ENCODE measurements around the gene SRP14. TPM values are rescaled to one million over a fixed set of nuclear protein-coding genes. Genes with fewer than 3 reads are reported as not detected.
A peak's percentile ranks its signal among the peaks of the same experiment; 100 is the strongest.

Gene SRP14
- total and polyA plus RNA-seq, 12 donors, result 173 to 989 (median 333) TPM

DNA sequence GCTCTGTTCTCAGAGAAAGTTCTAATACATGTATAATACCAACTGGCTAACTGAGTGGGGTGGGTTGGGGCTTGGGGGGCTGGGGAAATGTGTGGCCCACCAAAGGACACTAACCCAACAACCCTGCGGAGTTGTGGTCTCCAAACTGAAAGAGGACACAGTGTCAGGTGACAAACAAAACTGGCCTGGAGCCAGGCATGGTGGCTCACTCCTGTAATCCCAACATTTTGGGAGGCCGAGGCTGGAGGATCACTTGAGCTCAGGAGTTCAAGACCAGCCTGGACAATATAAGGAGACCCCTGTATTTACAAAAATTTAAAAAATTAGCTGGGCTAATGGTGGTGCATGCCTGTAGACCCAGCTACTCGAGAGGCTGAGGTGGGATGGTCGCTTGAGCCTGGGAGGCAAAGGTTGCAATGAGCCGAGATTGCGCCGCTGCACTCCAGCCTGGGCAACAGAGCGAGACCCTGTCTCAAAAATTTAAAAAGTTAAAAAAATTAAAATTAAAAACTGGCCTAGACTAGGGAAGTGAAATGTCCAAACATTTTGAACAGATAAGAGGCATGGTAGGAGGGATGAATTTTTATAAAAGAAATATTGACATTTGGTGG, 31.7 kb upstream of the SRP14 start:
- H3K9me3 ChIP-seq (replicated peaks in 1 of 3), result no peaks in the 10 kb centered on the region
- peaks cover 23 to 28% of the 10 kb centered on the region in 2 donors for H3K4me1 ChIP-seq (replicated peaks in 1 of 2)
- no peak for TF ChIP-seq CTCF (IDR thresholded peaks at IDR 0.05)
- TF ChIP-seq POLR2A (IDR thresholded peaks at IDR 0.05), result no peak
- no peak overlapping the region for H3K4me3 ChIP-seq
- WGBS, 4 donors, result 95 to 99% (median 97%) methylated on average over 7 to 8 of the region's 8 CpGs
- H3K27ac ChIP-seq, result no peak overlapping the region
- DNase-seq, result peak in 1 of 7 donors; percentile 21
- intact Hi-C loops (cut with DNase I), result no loop called here
- no peaks in the 10 kb centered on the region for H3K27me3 ChIP-seq
- H3K36me3 ChIP-seq (replicated peaks in 1 of 2), result no peaks in the 10 kb centered on the region

GRCh38 chr15:40070166-40070557, 31.2 kb upstream of the SRP14 start:
- no peaks in the 10 kb centered on the region for H3K27me3 ChIP-seq
- WGBS, 4 donors, result 81 to 100% (median 84%) methylated on average over 5 of the region's 5 CpGs; no CpG with 5 or more reads in 1 of the 4 donors
- no peak overlapping the region for H3K27ac ChIP-seq
- DNase-seq, result peak in 1 of 7 donors; percentile 14
- H3K4me1 ChIP-seq (replicated peaks in 1 of 2), result peaks cover 23 to 28% of the 10 kb centered on the region in 2 donors
- TF ChIP-seq CTCF (IDR thresholded peaks at IDR 0.05) (no peak), POLR2A (IDR thresholded peaks at IDR 0.05) (no peak)
- no peaks in the 10 kb centered on the region for H3K36me3 ChIP-seq (replicated peaks in 1 of 2)
- no peaks in the 10 kb centered on the region for H3K9me3 ChIP-seq (replicated peaks in 1 of 3)
- intact Hi-C loops (cut with DNase I), result no loop called here
- no peak overlapping the region for H3K4me3 ChIP-seq

- intact Hi-C loops (cut with DNase I), result no loop called here
Measured at GRCh38 chr15:40069178-40070165, 30.5 kb upstream of the SRP14 start.

More at GRCh38 chr15:40069178-40070165, 30.5 kb upstream of the SRP14 start:
- Histone ChIP-seq H3K4me1 (replicated peaks in 1 of 2) (peaks cover 23 to 28% of the 10 kb centered on the region in 2 donors), H3K27ac (peak overlapping the region in 4 of 5 donors; percentile 45 to 72 (median 68)), H3K27me3 (no peaks in the 10 kb centered on the region), H3K9me3 (replicated peaks in 1 of 3) (no peaks in the 10 kb centered on the region), H3K4me3 (no peak overlapping the region), H3K36me3 (replicated peaks in 1 of 2) (no peaks in the 10 kb centered on the region)
- TF ChIP-seq CTCF (IDR thresholded peaks at IDR 0.05) (no peak), POLR2A (IDR thresholded peaks at IDR 0.05) (peak in 1 of 2 donors; percentile 62)
- WGBS, 4 donors, result 36 to 72% (median 41%) methylated on average over 19 to 32 of the region's 32 CpGs
- peak; percentile 97 to 99 (median 98) for DNase-seq

All from adrenal gland (tissue), 12 donors.